HuH-7.5 (cell line): ENCODE measurements around the gene TOLLIP.

Experiments used
- DNase-seq: peaks from one replicate; pipeline ENCODE4 v3.0.0; 2011; ENCODE audit warnings: low spot score

The TOLLIP gene

GRCh38 chr11:1297576-1298473, 11.6 kb downstream of the TOLLIP start:
- DNase-seq: no peak

- DNase-seq: no peak
Measured at GRCh38 chr11:1297011-1297575, 12.3 kb downstream of the TOLLIP start.

DNA sequence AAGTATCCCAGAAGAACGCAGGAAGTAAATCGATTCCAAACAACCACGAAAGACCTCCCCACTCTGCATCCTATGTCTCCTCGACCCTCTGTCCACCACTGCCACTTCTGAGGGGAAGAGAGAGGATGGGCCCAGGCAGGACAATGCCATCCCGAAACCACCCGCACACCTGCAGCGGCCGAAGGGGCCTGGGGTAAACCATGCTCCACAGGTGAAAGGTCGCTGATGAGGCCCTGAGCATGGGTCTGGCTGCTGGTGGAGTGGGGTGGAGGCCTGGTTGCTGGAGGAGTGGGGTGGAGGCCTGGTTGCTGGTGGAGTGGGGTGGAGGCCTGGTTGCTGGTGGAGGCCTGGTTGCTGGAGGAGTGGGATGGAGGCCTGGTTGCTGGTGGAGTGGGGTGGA, 13.1 kb downstream of the TOLLIP start:
- DNase-seq: no peak

- no peak for DNase-seq
Measured at GRCh38 chr11:1295591-1295990, 13.8 kb downstream of the TOLLIP start.

DNA sequence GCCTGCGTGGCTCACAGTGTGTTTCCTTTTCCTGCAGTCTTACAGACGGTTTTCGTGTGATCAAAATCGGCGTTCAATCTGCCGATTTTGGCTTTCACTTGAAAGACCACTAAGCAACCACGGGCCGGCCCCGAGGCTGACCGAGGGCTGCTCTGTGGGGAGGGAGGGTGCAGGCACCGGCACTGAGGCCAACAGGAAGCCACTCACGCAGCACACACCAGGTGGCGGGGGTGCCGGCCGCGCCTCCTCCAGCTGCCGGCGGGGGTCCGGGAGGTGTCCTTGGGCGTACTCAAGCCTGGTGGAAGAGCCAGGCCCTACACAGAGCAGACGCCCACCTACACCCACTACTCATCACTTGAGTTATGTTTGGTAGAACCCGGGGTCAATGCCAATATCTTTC, 14.3 kb downstream of the TOLLIP start:
- DNase-seq: no peak

GRCh38 chr11:1293619-1294015, 15.8 kb downstream of the TOLLIP start:
- DNase-seq: no peak

- DNase-seq: no peak
Measured at GRCh38 chr11:1292644-1293618, 16.5 kb downstream of the TOLLIP start.

DNA sequence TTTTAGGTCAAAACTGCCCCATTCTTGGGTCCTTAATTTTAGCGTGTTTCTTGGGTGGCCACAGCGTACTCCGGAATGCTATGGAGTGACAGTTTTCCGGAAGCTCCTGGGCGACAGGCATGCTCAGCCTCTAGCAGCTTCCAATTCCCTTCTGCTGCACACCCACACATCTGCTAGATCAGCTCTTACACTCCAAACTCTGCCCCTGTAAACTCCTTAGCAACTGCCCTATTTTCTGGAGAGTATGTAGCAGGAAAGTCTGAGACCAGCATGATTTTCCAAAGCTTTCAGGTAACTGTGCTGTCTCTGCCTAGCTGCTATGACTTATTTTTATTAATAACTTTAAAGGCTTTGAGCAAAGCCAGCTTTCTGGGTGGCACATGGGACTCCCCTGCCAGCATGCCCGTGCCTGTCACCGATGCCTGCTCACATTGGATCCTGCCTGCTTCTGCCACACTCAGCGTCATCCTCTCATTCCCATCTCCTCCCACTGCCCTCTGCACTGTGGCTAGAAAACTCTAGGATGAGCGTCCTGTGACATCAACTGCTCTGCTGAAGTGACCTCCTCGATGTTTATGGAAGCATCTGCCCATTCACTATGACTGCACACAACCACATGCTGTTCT, 17.3 kb downstream of the TOLLIP start:
- no peak for DNase-seq

- no peak for DNase-seq
Measured at GRCh38 chr11:1291295-1292017, 18.0 kb downstream of the TOLLIP start.

DNA sequence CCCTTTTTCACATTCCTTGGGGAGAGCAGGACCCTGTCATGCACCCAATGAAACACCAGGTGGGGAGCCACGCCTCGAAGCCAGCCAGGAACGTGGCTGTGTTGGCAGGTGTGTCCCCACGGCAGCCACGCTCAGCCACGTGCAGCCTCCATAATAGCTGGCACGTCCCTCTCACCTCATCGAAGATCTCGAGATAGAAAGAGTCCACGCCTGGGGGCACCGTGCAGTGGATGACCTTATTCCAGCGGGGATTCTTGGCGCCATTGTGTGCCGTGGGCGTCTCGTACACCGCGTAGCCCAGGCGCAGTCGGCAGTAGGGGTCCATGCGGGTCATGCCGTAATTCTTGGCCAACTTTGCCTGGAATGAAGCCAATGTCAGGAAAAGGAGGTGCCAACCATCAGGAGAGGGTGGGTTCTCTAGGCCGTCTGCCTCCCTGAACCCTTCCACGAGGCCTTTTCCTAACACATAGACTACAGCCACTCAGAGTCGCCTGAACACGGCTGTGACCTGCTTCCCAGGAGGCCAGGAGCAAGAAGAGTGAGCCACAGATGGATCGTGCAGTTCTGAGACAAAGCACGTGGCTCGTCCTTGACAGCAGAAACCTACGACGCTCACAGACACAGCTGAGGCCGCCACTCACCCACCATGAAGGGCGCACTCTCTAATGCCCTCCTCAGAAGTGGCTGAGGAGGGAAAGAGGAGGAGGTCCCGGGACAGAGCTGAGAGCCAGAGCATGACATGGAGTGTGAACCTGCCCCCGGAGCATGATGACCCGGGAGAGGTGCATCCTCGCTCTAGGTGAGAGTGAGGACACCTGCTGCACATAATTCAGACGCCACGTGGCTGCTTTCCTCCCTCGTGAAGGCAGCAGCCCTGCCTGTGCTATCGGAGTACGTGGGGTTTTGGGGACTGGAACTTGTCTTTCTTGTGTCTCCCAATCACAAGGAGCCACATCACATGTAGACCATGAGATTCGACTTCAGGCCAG, 19.1 kb downstream of the TOLLIP start:
- no peak for DNase-seq

DNA sequence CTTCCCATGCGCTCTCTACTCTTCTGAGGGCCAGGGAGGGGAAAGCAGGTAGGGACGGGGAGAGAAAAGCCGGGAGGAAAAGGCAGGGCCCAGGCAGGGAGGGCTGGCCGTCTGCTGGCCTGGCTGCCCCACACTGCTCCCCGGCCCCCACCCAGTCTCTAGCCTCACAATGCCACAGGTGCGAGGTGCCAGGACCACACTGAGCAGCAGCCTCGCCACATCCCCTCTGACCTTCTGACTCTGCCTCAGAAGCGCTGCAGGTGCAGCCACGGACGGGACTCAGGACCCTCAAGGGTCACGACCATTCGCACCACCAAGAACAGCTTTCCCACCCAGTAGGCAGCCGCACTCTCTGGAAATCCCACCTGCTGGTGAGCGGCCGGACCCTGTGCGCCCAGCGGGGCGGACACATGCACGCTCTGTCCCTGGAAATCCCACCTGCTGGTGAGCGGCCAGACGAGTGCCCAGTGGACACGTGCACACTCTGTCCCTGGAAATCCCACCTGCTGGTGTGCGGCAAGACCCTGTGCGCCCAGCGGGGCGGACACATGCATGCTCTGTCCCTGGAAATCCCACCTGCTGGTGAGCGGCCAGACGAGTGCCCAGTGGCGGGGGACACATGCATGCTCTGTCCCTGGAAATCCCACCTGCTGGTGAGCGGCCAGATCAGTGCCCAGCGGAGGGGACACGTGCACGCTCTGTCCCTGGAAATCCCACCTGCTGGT, 20.1 kb downstream of the TOLLIP start:
- no peak for DNase-seq

- no peak for DNase-seq
Measured at GRCh38 chr11:1288426-1289151, 20.8 kb downstream of the TOLLIP start.

- DNase-seq: no peak
Measured at GRCh38 chr11:1287928-1288327, 21.5 kb downstream of the TOLLIP start.

DNA sequence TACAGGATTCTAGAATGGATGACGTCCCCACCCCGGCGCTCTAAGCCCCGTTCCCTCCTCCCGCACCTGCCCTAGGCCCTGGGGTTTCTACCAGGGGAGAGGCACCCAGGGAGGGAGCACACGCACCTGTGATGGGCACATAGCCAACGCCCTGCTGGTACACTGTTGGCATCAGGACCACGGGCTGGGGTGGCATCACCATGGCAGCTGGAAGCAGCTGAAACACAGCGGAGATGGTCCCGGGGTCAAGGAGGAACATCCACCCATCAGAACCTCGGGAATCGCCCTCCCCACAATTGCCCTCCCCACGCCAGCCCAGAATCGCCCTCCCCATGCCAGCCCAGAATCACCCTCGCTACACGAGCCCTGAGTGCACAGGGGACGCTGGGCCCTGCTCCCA, 23.6 kb downstream of the TOLLIP start:
- no peak for DNase-seq

DNA sequence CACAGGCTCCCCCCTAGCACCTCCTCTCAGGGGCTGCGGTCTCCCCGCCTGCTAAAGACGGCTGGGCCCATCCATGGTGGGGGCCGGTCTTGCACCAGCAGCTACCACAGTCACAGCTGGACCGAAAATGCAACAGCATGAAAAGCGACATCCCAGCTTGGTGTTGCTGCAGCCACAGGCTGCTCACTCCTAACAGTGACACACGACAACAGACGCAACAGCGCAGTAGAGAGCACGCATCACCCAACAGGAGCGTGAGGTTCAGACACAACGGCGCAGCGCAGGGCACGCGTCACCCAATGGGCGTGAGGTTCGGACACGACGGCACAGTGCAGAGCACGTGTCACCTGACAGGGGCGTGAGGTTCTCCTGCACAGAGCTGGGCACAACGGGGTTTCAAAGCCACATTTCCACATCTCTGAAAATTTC, 24.1 kb downstream of the TOLLIP start:
- no peak for DNase-seq

- DNase-seq: no peak
Measured at GRCh38 chr11:1283906-1284305, 25.5 kb downstream of the TOLLIP start.

DNA sequence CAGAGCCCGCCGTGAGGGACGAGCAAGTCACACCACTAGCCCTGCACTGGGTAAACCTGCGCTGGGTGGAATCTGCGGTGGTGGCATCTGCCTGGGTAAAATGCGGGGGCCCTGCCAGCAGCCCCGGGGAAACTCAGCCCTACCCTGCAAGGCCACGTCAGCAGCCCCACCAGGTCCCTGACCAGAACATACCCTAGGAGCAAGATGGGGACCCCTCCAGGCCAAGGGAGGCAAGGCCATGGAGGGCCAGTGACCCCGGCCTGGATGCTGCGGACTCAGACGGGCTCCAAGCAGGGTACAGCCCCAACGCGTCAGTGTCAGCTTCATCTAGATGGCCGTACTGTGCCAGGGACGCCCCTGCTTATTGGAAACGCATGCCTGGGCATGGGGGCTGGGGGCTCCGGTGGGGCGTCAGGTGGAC, 26.3 kb downstream of the TOLLIP start:
- peak; percentile 76 for DNase-seq

DNA sequence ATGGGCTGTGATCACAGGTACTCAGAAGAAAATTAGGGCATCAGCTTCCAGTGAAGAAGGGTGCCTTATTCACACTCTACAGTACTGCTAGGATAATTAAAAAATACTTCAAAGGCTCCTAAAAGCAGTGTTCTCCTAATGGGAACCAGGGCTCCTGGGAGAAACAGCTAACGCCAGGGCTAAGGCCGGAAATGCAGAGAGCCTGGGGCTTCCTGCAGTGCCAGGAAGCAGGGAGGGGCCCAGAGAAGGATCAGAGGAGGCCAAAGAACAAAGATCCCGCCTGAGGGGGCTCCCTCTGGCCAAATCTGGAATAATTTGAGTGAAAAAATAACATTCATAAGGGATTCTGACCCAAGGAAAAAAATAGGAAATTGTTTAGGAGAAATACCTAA, 27.5 kb downstream of the TOLLIP start:
- no peak for DNase-seq
